ENCODE results near the gene PTPN5. TPM values are rescaled to one million over a fixed set of nuclear protein-coding genes. Genes with fewer than 3 reads are reported as not detected.
A peak's percentile ranks its signal among the peaks of the same experiment; 100 is the strongest.

PTPN5 gene
- total RNA-seq, 1 experiment from 2014 or later: not detected

GRCh38 chr11:18729426-18729825 is 62.2 kb downstream of the PTPN5 start:
- Mint-ChIP-seq H3K27me3 (ENCODE audit: insufficient read depth, unreplicated experiment) (peaks cover 7% of the 10 kb centered on the region), H3K4me1 (ENCODE audit: low read depth, unreplicated experiment) (peaks cover 12% of the 10 kb centered on the region), H3K36me3 (ENCODE audit: insufficient read depth, unreplicated experiment) (no peaks in the 10 kb centered on the region), H3K27ac (ENCODE audit: unreplicated experiment) (no peak overlapping the region), H3K4me3 (ENCODE audit: unreplicated experiment) (no peak overlapping the region), H3K9me3 (ENCODE audit: unreplicated experiment) (no peaks in the 10 kb centered on the region)
- intact Hi-C loops (cut with micrococcal nuclease; ENCODE audit: unreplicated experiment): no loop called here
- H3K9me3 ChIP-seq: no peaks in the 10 kb centered on the region
- ChIA-PET POLR2A (no interaction called here), CTCF (interaction anchor here (0.6 kb wide), 1 partner anchor 1255 kb away, joined by 3 read pairs; no protein-coding TSS in a partner anchor)
- DNase-seq: no peak
- TF ChIP-seq CTCF (IDR thresholded peaks at IDR 0.05; ENCODE audit: insufficient read depth in 1 of 2, low read depth in 1 of 2, low read length in 1 of 2, severe bottlenecking in 1 of 2, unreplicated experiment in 1 of 2): no peak
- BruUV-seq (replicated peaks): no TSS peak
- 0 out of 2 replicates have a peak, but pooled peaks cover 3% of the 10 kb centered on the region for H3K4me1 ChIP-seq
- no peak overlapping the region for H3K4me3 ChIP-seq (ENCODE audit: low read depth, low read length)
- no peaks in the 10 kb centered on the region for H3K36me3 ChIP-seq (ENCODE audit: control insufficient read depth, insufficient read depth, low read length)
- H3K27me3 ChIP-seq (replicated peaks; ENCODE audit: control insufficient read depth, insufficient read depth, low read length): no peaks in the 10 kb centered on the region

DNA sequence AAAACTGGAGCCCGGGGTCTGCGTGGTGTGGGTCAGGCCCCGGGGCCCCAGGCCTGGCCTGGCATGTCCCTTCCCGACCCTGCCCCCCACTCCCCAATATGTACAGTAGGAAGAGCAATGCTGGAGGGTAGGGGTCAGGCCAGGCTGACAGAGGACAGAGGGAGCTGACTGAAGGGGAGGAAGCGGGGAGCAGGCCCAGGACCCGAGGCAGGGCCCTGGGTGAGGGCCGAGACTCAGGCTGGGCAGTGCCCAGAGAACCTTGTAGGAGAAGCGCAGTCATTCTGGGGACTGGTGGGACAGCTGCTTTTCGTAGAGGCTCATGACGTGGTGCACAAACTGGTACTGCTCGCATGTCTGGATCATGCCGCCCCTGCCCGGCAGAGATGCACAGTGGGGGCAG is 62.9 kb downstream of the PTPN5 start:
- Mint-ChIP-seq H3K27me3 (ENCODE audit: insufficient read depth, unreplicated experiment) (peaks cover 7% of the 10 kb centered on the region), H3K4me3 (ENCODE audit: unreplicated experiment) (no peak overlapping the region), H3K4me1 (ENCODE audit: low read depth, unreplicated experiment) (peaks cover 7% of the 10 kb centered on the region), H3K9me3 (ENCODE audit: unreplicated experiment) (no peaks in the 10 kb centered on the region), H3K36me3 (ENCODE audit: insufficient read depth, unreplicated experiment) (no peaks in the 10 kb centered on the region), H3K27ac (ENCODE audit: unreplicated experiment) (no peak overlapping the region)
- POLR2A ChIA-PET: no interaction called here
- intact Hi-C loops (cut with micrococcal nuclease; ENCODE audit: unreplicated experiment): no loop called here
- CTCF ChIA-PET: interaction anchor here (1.4 to 2.1 kb wide), 3 partner anchors 9 to 188 kb away, joined by 4 to 8 read pairs (median 5); no protein-coding TSS in a partner anchor
- H3K4me3 ChIP-seq (ENCODE audit: low read depth, low read length): no peak overlapping the region
- H3K9me3 ChIP-seq: no peaks in the 10 kb centered on the region
- no peaks in the 10 kb centered on the region for H3K27me3 ChIP-seq (replicated peaks; ENCODE audit: control insufficient read depth, insufficient read depth, low read length)
- no TSS peak for BruUV-seq (replicated peaks)
- TF ChIP-seq CTCF (IDR thresholded peaks at IDR 0.05; ENCODE audit: insufficient read depth in 1 of 2, low read depth in 1 of 2, low read length in 1 of 2, severe bottlenecking in 1 of 2, unreplicated experiment in 1 of 2): no peak
- no peaks in the 10 kb centered on the region for H3K36me3 ChIP-seq (ENCODE audit: control insufficient read depth, insufficient read depth, low read length)
- no peaks in the 10 kb centered on the region for H3K4me1 ChIP-seq
- no peak for DNase-seq

DNA sequence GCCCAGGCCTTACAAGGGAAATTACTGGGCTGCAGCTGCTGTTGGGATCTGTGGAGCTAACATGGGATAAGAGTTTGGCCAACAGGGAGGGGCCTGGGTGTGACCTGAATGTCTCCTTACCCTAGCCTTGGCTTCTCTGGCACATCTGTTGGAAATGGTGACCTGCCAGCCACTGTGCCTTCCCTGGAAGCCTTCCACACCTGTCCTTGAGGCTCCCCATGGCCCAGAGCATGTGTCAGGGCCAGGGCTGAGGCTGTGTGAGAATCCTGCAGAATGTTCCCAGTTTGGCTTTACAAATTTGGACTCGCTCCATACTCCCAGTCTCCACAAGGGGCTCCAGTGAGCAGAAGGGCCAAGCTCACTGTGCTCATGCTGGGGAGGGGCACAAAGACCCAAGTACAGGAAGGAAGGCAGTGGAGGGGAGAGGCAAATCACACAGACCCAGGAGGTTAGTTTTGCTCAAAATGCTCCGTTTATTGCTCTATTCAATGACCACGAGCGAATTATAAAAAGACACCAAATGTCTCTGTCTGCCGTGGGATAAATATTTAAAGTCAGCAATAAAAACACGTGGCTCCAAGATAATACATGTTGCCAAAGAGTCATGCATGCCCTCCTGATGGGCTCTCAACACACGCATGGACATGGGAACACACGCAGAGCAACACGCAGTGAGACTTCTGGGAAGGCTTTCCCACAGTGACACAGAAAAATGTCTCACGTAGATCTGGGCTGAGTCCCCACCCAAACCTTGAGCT is 63.9 kb downstream of the PTPN5 start:
- Histone ChIP-seq H3K36me3 (ENCODE audit: control insufficient read depth, insufficient read depth, low read length) (no peaks in the 10 kb centered on the region), H3K4me1 (no peaks in the 10 kb centered on the region), H3K27me3 (replicated peaks; ENCODE audit: control insufficient read depth, insufficient read depth, low read length) (no peaks in the 10 kb centered on the region), H3K4me3 (ENCODE audit: low read depth, low read length) (no peak overlapping the region), H3K9me3 (no peaks in the 10 kb centered on the region)
- peak; percentile 59 to 70 for DNase-seq
- no TSS peak for BruUV-seq (replicated peaks)
- intact Hi-C loops (cut with micrococcal nuclease; ENCODE audit: unreplicated experiment): no loop called here
- Mint-ChIP-seq H3K9me3 (ENCODE audit: unreplicated experiment) (no peaks in the 10 kb centered on the region), H3K4me1 (ENCODE audit: low read depth, unreplicated experiment) (peaks cover 6% of the 10 kb centered on the region), H3K27me3 (ENCODE audit: insufficient read depth, unreplicated experiment) (peaks cover 7% of the 10 kb centered on the region), H3K27ac (ENCODE audit: unreplicated experiment) (no peak overlapping the region), H3K4me3 (ENCODE audit: unreplicated experiment) (no peak overlapping the region), H3K36me3 (ENCODE audit: insufficient read depth, unreplicated experiment) (no peaks in the 10 kb centered on the region)
- ChIA-PET POLR2A (no interaction called here), CTCF (interaction anchor here (0.5 to 2.1 kb wide), 12 partner anchors 8 to 223 kb away, joined by 3 to 8 read pairs (median 3); partner anchors contain the start of gene TSG101)
- TF ChIP-seq CTCF (IDR thresholded peaks at IDR 0.05; ENCODE audit: insufficient read depth in 1 of 2, low read depth in 1 of 2, low read length in 1 of 2, severe bottlenecking in 1 of 2, unreplicated experiment in 1 of 2): peak; percentile 77 to 93
